ENCODE measurements around the gene CMTM3. TPM values are rescaled to one million over a fixed set of nuclear protein-coding genes. Genes with fewer than 3 reads are reported as not detected.

CMTM3 gene
- total RNA-seq, 1 experiment from 2014 or later, result 9.1 TPM

Small RNAs within 50 kb of the gene (small RNA-seq; reads per million reads assigned to genes)
- gene CKLF-CMTM1, result 0 reads per million in 2 experiments

Other genes with a start within 250 kb of the CMTM3 start
- gene CDH5, start 238.0 kb upstream of the CMTM3 start, total RNA-seq (2014; rRNA removed; shearing (Covaris generic)), result not detected in 2 replicates
- gene BEAN1, start 177.4 kb upstream of the CMTM3 start, total RNA-seq (2014; rRNA removed; shearing (Covaris generic)), result 1.4 TPM in 1 of 2 replicates, not detected in the other
- gene TK2, start 54.6 kb upstream of the CMTM3 start, total RNA-seq (2014; rRNA removed; shearing (Covaris generic)), result 19.7 and 23.6 TPM in 2 replicates
- 86.7 and 87.6 TPM in 2 replicates for gene CKLF, start 52.1 kb upstream of the CMTM3 start, total RNA-seq (2014; rRNA removed; shearing (Covaris generic))
- 0.77 and 1.1 TPM in 2 replicates for gene CMTM1, start 38.3 kb upstream of the CMTM3 start, total RNA-seq (2014; rRNA removed; shearing (Covaris generic))
- gene CMTM2, start 25.2 kb upstream of the CMTM3 start, total RNA-seq (2014; rRNA removed; shearing (Covaris generic)), result not detected in 2 replicates
- 32.7 and 36.9 TPM in 2 replicates for gene CMTM4, start 92.0 kb downstream of the CMTM3 start, total RNA-seq (2014; rRNA removed; shearing (Covaris generic))
- 118 and 127 TPM in 2 replicates for gene DYNC1LI2, start 146.9 kb downstream of the CMTM3 start, total RNA-seq (2014; rRNA removed; shearing (Covaris generic))
- not detected in 2 replicates for gene TERB1, start 196.9 kb downstream of the CMTM3 start, total RNA-seq (2014; rRNA removed; shearing (Covaris generic))
- 110 and 114 TPM in 2 replicates for gene NAE1, start 226.3 kb downstream of the CMTM3 start, total RNA-seq (2014; rRNA removed; shearing (Covaris generic))
- gene CA7, start 239.7 kb downstream of the CMTM3 start, total RNA-seq (2014; rRNA removed; shearing (Covaris generic)), result not detected in 2 replicates